HepG2 (cell line): Measurements from ENCODE around the gene PKMYT1. TPM values are rescaled to one million over a fixed set of nuclear protein-coding genes. Genes with fewer than 3 reads are reported as not detected.

Source experiments
- ATF4 ChIP-seq, 2 experiments: fragments of 450-650 bp in 1 of 2; sonication (generic) in 1 of 2; formaldehyde crosslinking; IDR thresholded peaks; 2 replicates each; pipeline versions ENCODE4 v1.5.0 to v1.8.0; 2020 to 2022; ENCODE audit warnings: mild to moderate bottlenecking in 1 of 2, missing genetic modification reagents in 1 of 2
- FOXA1 ChIP-seq, 2 experiments: fragments of 450-650 bp in 1 of 2; sonication (generic) in 1 of 2; formaldehyde crosslinking in 1 of 2; IDR thresholded peaks; 2 replicates each; pipeline versions ENCODE4 v1.4.0 to v1.6.1; 2016 to 2020; ENCODE audit warnings: missing genetic modification reagents in 1 of 2
- MTERF4 ChIP-seq: sonication (generic); formaldehyde crosslinking; IDR thresholded peaks from 2 replicates; pipeline ENCODE4 v1.8.0; 2023; ENCODE audit warnings: mild to moderate bottlenecking, missing genetic modification reagents
- NR0B2 ChIP-seq: sonication (generic); formaldehyde crosslinking; IDR thresholded peaks from 2 replicates; pipeline ENCODE4 v1.4.0; 2020; ENCODE audit warnings: mild to moderate bottlenecking, missing genetic modification reagents
- PAX8 ChIP-seq: sonication (generic); formaldehyde crosslinking; IDR thresholded peaks from 2 replicates; pipeline ENCODE4 v1.8.0; 2022; ENCODE audit warnings: mild to moderate bottlenecking, missing genetic modification reagents, borderline replicate concordance
- SMARCC2 ChIP-seq: fragments of 450-650 bp; IDR thresholded peaks from 2 replicates; pipeline ENCODE4 v1.6.1; 2017; ENCODE audit warnings: antibody characterized with exemption, mild to moderate bottlenecking
- SPEN ChIP-seq: sonication (generic); formaldehyde crosslinking; IDR thresholded peaks from 2 replicates; pipeline ENCODE4 v1.5.1; 2020; ENCODE audit warnings: low read depth, mild to moderate bottlenecking, missing genetic modification reagents
- WIZ ChIP-seq: sonication (generic); formaldehyde crosslinking; IDR thresholded peaks from 2 replicates; pipeline ENCODE4 v1.5.1; 2020; ENCODE audit warnings: mild to moderate bottlenecking, missing genetic modification reagents
- ZMYM4 ChIP-seq: sonication (generic); formaldehyde crosslinking; IDR thresholded peaks from 2 replicates; pipeline ENCODE4 v1.8.1; 2023; ENCODE audit warnings: mild to moderate bottlenecking, missing genetic modification reagents
- ZNF121 ChIP-seq: sonication (generic); formaldehyde crosslinking; IDR thresholded peaks from 2 replicates; pipeline ENCODE4 v1.5.0; 2020; ENCODE audit warnings: mild to moderate bottlenecking, missing genetic modification reagents
- ZNF142 ChIP-seq: sonication (generic); formaldehyde crosslinking; IDR thresholded peaks from 2 replicates; pipeline ENCODE4 v1.4.0; 2020; ENCODE audit warnings: missing genetic modification reagents
- ZNF224 ChIP-seq: sonication (generic); formaldehyde crosslinking; IDR thresholded peaks from 2 replicates; pipeline ENCODE4 v1.5.0; 2020; ENCODE audit warnings: mild to moderate bottlenecking, missing genetic modification reagents
- ZNF337 ChIP-seq: sonication (generic); formaldehyde crosslinking; IDR thresholded peaks from 2 replicates; pipeline ENCODE4 v1.5.1; 2020; ENCODE audit warnings: missing genetic modification reagents, low read depth, mild to moderate bottlenecking, borderline replicate concordance
- ZNF547 ChIP-seq: sonication (generic); formaldehyde crosslinking; IDR thresholded peaks from 2 replicates; pipeline ENCODE4 v1.5.1; 2020; ENCODE audit warnings: mild to moderate bottlenecking, missing genetic modification reagents
- ZNF674 ChIP-seq: sonication (generic); formaldehyde crosslinking; IDR thresholded peaks from 2 replicates; pipeline ENCODE4 v1.5.0; 2020; ENCODE audit warnings: low read depth, mild to moderate bottlenecking, missing genetic modification reagents
- ZNF782 ChIP-seq: sonication (generic); formaldehyde crosslinking; IDR thresholded peaks from 2 replicates; pipeline ENCODE4 v1.4.0; 2020; ENCODE audit warnings: missing genetic modification reagents, mild to moderate bottlenecking, borderline replicate concordance
- ZSCAN5A ChIP-seq: sonication (generic); formaldehyde crosslinking; IDR thresholded peaks from 2 replicates; pipeline ENCODE4 v1.8.0; 2022; ENCODE audit warnings: mild to moderate bottlenecking, missing genetic modification reagents, borderline replicate concordance
- polyA plus RNA-seq, 8 experiments: library from polyadenylated mRNA; depleted of rRNA in 3 of 8; stranded (reverse) in 7 of 8; unstranded in 1 of 8; fragments of >200 nt; fragmentation: Illumina TruSeq in 4 of 8; extraction: Trizol in 4 of 8; gene quantifications; 2 replicates each; pipeline versions ENCODE4 v1.2.1 to v1.2.3, GENCODE V29; 2011 to 2016; ENCODE audit warnings: low read depth in 4 of 8, missing spikeins in 1 of 8, mixed read lengths in 1 of 8; ENCODE audit not compliant: insufficient read depth in 1 of 8
- total RNA-seq, 5 experiments: library from RNA; depleted of rRNA; stranded (reverse); fragments of >200 nt; fragmentation: Illumina TruSeq; extraction: Trizol; gene quantifications; 2 replicates each; pipeline ENCODE4 v1.2.3, GENCODE V29; 2016; ENCODE audit warnings: low read depth in 1 of 5

The PKMYT1 gene
- total and polyA plus RNA-seq, 2 of the 13 experiments (the other 11 are each of a cell fraction or from before 2014, with no cell fraction given), result 7.0 to 27.8 TPM

- TF ChIP-seq ZSCAN5A (CRISPR knock-in tag) (peak; percentile 87; the same call in 1 of the 2 replicates), MTERF4 (CRISPR knock-in tag) (peak; percentile 90; the same call in 1 of the 2 replicates), FOXA1 (IDR thresholded peaks at IDR 0.05) (no peak), FOXA1 (CRISPR knock-in tag; IDR thresholded peaks at IDR 0.05) (peak; percentile 57), ZNF782 (CRISPR knock-in tag) (0 out of 2 replicates have a peak, but pooled peaks have one; percentile 64), SMARCC2 (no peak), PAX8 (CRISPR knock-in tag) (peak; percentile 74; the same call in 1 of the 2 replicates), ZNF547 (CRISPR knock-in tag) (peak; percentile 85), ZMYM4 (CRISPR knock-in tag) (no peak; the same call in 1 of the 2 replicates), ATF4 (CRISPR knock-in tag; IDR thresholded peaks at IDR 0.05) (peak in 1 of 2 experiments; percentile 95; a peak in 2 of 4 replicates), ZNF337 (peak; percentile 63; the same call in 1 of the 2 replicates), SPEN (peak; percentile 81), ZNF224 (no peak), NR0B2 (CRISPR knock-in tag) (0 out of 2 replicates have a peak, but pooled peaks have one; percentile 20), WIZ (CRISPR knock-in tag) (no peak), ZNF142 (CRISPR knock-in tag) (no peak), ZNF674 (CRISPR knock-in tag) (no peak), ZNF121 (CRISPR knock-in tag) (0 out of 2 replicates have a peak, but pooled peaks have one; percentile 39)
Measured at GRCh38 chr16:3023669-3024478, 43.6 kb upstream of the PKMYT1 start, which contains the start of the genes HCFC1R1 and THOC6 (continued).
